ENCODE measurements around the gene NINJ1. TPM values are rescaled to one million over a fixed set of nuclear protein-coding genes. Genes with fewer than 3 reads are reported as not detected.
"Not testable (repeated sequence)": the region's sequence is repeated elsewhere in the genome, so short reads cannot be mapped to it uniquely, and the experiment has no call there.

NINJ1 gene
- total RNA-seq, 3 donors from 2014 or later, result 48.6 to 69.8 (median 50.1) TPM

- Mint-ChIP-seq H3K4me3 (peak overlapping the region; percentile 63), H3K9me3 (peaks cover 10% of the 10 kb centered on the region), H3K27me3 (ENCODE audit: low read depth) (no peaks in the 10 kb centered on the region), H3K36me3 (ENCODE audit: insufficient read depth) (peaks cover 4% of the 10 kb centered on the region), H3K4me1 (ENCODE audit: low read depth) (peaks cover 46% of the 10 kb centered on the region)
- ATAC-seq, result no peak
- DNase-seq, result no peak
Measured at GRCh38 chr9:93148721-93149120, 14.7 kb upstream of the NINJ1 start.

- no peak for ATAC-seq
- Mint-ChIP-seq H3K27me3 (ENCODE audit: low read depth) (no peaks in the 10 kb centered on the region), H3K4me3 (no peak overlapping the region), H3K9me3 (peaks cover 10% of the 10 kb centered on the region), H3K36me3 (ENCODE audit: insufficient read depth) (peaks cover 4% of the 10 kb centered on the region), H3K4me1 (ENCODE audit: low read depth) (peaks cover 54% of the 10 kb centered on the region)
- no peak for DNase-seq
Measured at GRCh38 chr9:93147632-93148031, 13.6 kb upstream of the NINJ1 start.

- H3K36me3 Mint-ChIP-seq (ENCODE audit: insufficient read depth); H3K9me3 Mint-ChIP-seq; H3K27me3 Mint-ChIP-seq (ENCODE audit: low read depth): not testable (repeated sequence)
- peak; percentile 35 for DNase-seq
- peaks cover 62% of the 10 kb centered on the region for H3K4me1 Mint-ChIP-seq (ENCODE audit: low read depth)
- peak overlapping the region; percentile 8 for H3K4me3 Mint-ChIP-seq
- peak; percentile 79 to 85 for ATAC-seq
Measured at GRCh38 chr9:93146696-93147095, 12.6 kb upstream of the NINJ1 start.

- Mint-ChIP-seq H3K4me3 (no peak overlapping the region), H3K4me1 (ENCODE audit: low read depth) (peaks cover 55% of the 10 kb centered on the region), H3K36me3 (ENCODE audit: insufficient read depth) (peaks cover 4% of the 10 kb centered on the region), H3K27me3 (ENCODE audit: low read depth) (no peaks in the 10 kb centered on the region), H3K9me3 (peaks cover 10% of the 10 kb centered on the region)
- DNase-seq (peak; percentile 41), ATAC-seq (peak; percentile 29 to 35)
Measured at GRCh38 chr9:93143830-93144530, 9.9 kb upstream of the NINJ1 start.

GRCh38 chr9:93141771-93142483, 7.9 kb upstream of the NINJ1 start:
- peaks cover 9% of the 10 kb centered on the region for H3K9me3 Mint-ChIP-seq
- no peak overlapping the region for H3K4me3 Mint-ChIP-seq
- H3K27me3 Mint-ChIP-seq (ENCODE audit: low read depth), result no peaks in the 10 kb centered on the region
- DNase-seq (no peak), ATAC-seq (no peak)
- H3K36me3 Mint-ChIP-seq (ENCODE audit: insufficient read depth), result peaks cover 2% of the 10 kb centered on the region
- peaks cover 54% of the 10 kb centered on the region for H3K4me1 Mint-ChIP-seq (ENCODE audit: low read depth)

- Mint-ChIP-seq H3K4me1 (ENCODE audit: low read depth) (peaks cover 50% of the 10 kb centered on the region), H3K9me3 (no peaks in the 10 kb centered on the region), H3K27me3 (ENCODE audit: low read depth) (no peaks in the 10 kb centered on the region), H3K36me3 (ENCODE audit: insufficient read depth) (no peaks in the 10 kb centered on the region), H3K4me3 (no peak overlapping the region)
- DNase-seq (no peak), ATAC-seq (no peak)
Measured at GRCh38 chr9:93139365-93140182, 5.5 kb upstream of the NINJ1 start.

GRCh38 chr9:93138171-93138764, 4.2 kb upstream of the NINJ1 start:
- DNase-seq (no peak), ATAC-seq (no peak)
- Mint-ChIP-seq H3K9me3 (no peaks in the 10 kb centered on the region), H3K36me3 (ENCODE audit: insufficient read depth) (no peaks in the 10 kb centered on the region), H3K27me3 (ENCODE audit: low read depth) (no peaks in the 10 kb centered on the region), H3K4me1 (ENCODE audit: low read depth) (peaks cover 39% of the 10 kb centered on the region), H3K4me3 (no peak overlapping the region)

- DNase-seq (no peak), ATAC-seq (no peak)
- H3K36me3 Mint-ChIP-seq (ENCODE audit: insufficient read depth), result peaks cover 2% of the 10 kb centered on the region
- H3K27me3 Mint-ChIP-seq (ENCODE audit: low read depth), result no peaks in the 10 kb centered on the region
- no peak overlapping the region for H3K4me3 Mint-ChIP-seq
- no peaks in the 10 kb centered on the region for H3K9me3 Mint-ChIP-seq
- peaks cover 41% of the 10 kb centered on the region for H3K4me1 Mint-ChIP-seq (ENCODE audit: low read depth)
Measured at GRCh38 chr9:93137362-93137761, 3.3 kb upstream of the NINJ1 start.

GRCh38 chr9:93136011-93136440, 2.0 kb upstream of the NINJ1 start:
- peaks cover 48% of the 10 kb centered on the region for H3K4me1 Mint-ChIP-seq (ENCODE audit: low read depth)
- no peak for ATAC-seq
- H3K4me3 Mint-ChIP-seq, result no peak overlapping the region

GRCh38 chr9:93134740-93135444, 841 bp upstream of the NINJ1 start:
- no peaks in the 10 kb centered on the region for H3K9me3 Mint-ChIP-seq
- H3K4me1 Mint-ChIP-seq (ENCODE audit: low read depth), result peaks cover 50% of the 10 kb centered on the region
- no peak for ATAC-seq
- H3K36me3 Mint-ChIP-seq (ENCODE audit: insufficient read depth), result peaks cover 3% of the 10 kb centered on the region
- no peaks in the 10 kb centered on the region for H3K27me3 Mint-ChIP-seq (ENCODE audit: low read depth)
- DNase-seq, result no peak
- H3K4me3 Mint-ChIP-seq, result peak overlapping the region; percentile 84

More at GRCh38 chr9:93136011-93136440, 2.0 kb upstream of the NINJ1 start:
- peaks cover 2% of the 10 kb centered on the region for H3K36me3 Mint-ChIP-seq (ENCODE audit: insufficient read depth)
- no peaks in the 10 kb centered on the region for H3K9me3 Mint-ChIP-seq
- no peaks in the 10 kb centered on the region for H3K27me3 Mint-ChIP-seq (ENCODE audit: low read depth)
- no peak for DNase-seq

- Mint-ChIP-seq H3K27me3 (ENCODE audit: low read depth) (no peaks in the 10 kb centered on the region), H3K4me1 (ENCODE audit: low read depth) (peaks cover 56% of the 10 kb centered on the region), H3K4me3 (peak overlapping the region; percentile 92), H3K9me3 (no peaks in the 10 kb centered on the region), H3K36me3 (ENCODE audit: insufficient read depth) (peaks cover 5% of the 10 kb centered on the region)
- peak; percentile 37 for DNase-seq
- ATAC-seq, result peak in 1 of 2 donors; percentile 33
Measured at GRCh38 chr9:93133681-93134014, 403 bp downstream of the NINJ1 start.

GRCh38 chr9:93132946-93133680, 938 bp downstream of the NINJ1 start:
- DNase-seq (no peak), ATAC-seq (peak in 1 of 2 donors; percentile 25)
- H3K4me1 Mint-ChIP-seq (ENCODE audit: low read depth), result peaks cover 56% of the 10 kb centered on the region
- no peaks in the 10 kb centered on the region for H3K27me3 Mint-ChIP-seq (ENCODE audit: low read depth)
- H3K4me3 Mint-ChIP-seq, result peak overlapping the region; percentile 92
- no peaks in the 10 kb centered on the region for H3K9me3 Mint-ChIP-seq
- peaks cover 6% of the 10 kb centered on the region for H3K36me3 Mint-ChIP-seq (ENCODE audit: insufficient read depth)

- no peak for ATAC-seq
- Mint-ChIP-seq H3K27me3 (ENCODE audit: low read depth) (no peaks in the 10 kb centered on the region), H3K4me3 (peak overlapping the region; percentile 92), H3K36me3 (ENCODE audit: insufficient read depth) (peaks cover 6% of the 10 kb centered on the region), H3K4me1 (ENCODE audit: low read depth) (peaks cover 57% of the 10 kb centered on the region), H3K9me3 (no peaks in the 10 kb centered on the region)
- DNase-seq, result no peak
Measured at GRCh38 chr9:93132287-93132927, 1.6 kb downstream of the NINJ1 start.

All from activated T-cell treated with anti-CD3 and anti-CD28 coated beads, Interleukin-2, amount 50 U/mL, for 4 hours (primary cell).